Thyroid gland (tissue), 4 donors: ENCODE data around the gene DNAJC1.

Source experiments
- POLR2A ChIP-seq, 2 donors: fragments of 450-650 bp; IDR thresholded peaks; one replicate each; pipeline ENCODE4 v1.6.1; 2017; ENCODE audit warnings: antibody characterized with exemption in 2 of 2, mild to moderate bottlenecking in 2 of 2, moderate library complexity in 1 of 2
- TF ChIP-seq, protein P1 (sequence below), 6 experiments: fragments of 200-600 bp in 3 of 6; fragments of 450-650 bp in 3 of 6; sonication (generic) in 3 of 6; IDR thresholded peaks; one replicate each; pipeline ENCODE4 v1.5.1; 2016 to 2019; ENCODE audit warnings: antibody characterized with exemption in 6 of 6, mild to moderate bottlenecking in 2 of 6, inconsistent platforms in 1 of 6, moderate library complexity in 1 of 6

DNA sequence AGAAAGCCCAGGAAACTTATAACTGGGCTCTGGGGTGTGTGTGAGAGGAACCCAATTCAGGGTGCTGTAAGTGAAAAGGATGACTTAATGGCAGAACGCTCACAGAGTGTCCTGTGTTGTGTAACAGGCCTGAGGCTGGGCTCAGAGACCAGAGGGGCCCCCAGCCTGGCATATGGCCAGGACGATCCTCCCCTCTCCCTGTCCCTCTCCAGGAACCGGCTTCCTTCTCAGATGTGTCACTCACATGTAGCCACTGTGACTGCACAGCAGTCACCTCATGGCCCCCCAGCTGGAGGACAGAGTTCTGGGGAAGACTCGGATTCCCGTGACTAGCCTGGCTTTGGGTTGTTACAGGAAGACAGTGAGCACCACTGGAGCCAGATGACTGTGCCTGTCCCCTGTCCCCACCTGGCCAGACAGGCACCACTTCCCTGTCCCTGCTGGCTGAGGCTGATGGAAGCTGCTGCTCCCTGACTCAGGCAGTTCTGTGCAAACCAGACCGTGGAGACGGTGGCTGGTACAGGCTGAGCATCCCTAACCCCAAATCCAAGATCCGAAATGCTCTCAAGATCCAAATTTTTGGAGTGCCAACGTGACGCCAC, 249.0 kb downstream of the DNAJC1 start:
- TF ChIP-seq, protein P1, sequence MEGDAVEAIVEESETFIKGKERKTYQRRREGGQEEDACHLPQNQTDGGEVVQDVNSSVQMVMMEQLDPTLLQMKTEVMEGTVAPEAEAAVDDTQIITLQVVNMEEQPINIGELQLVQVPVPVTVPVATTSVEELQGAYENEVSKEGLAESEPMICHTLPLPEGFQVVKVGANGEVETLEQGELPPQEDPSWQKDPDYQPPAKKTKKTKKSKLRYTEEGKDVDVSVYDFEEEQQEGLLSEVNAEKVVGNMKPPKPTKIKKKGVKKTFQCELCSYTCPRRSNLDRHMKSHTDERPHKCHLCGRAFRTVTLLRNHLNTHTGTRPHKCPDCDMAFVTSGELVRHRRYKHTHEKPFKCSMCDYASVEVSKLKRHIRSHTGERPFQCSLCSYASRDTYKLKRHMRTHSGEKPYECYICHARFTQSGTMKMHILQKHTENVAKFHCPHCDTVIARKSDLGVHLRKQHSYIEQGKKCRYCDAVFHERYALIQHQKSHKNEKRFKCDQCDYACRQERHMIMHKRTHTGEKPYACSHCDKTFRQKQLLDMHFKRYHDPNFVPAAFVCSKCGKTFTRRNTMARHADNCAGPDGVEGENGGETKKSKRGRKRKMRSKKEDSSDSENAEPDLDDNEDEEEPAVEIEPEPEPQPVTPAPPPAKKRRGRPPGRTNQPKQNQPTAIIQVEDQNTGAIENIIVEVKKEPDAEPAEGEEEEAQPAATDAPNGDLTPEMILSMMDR (IDR thresholded peaks at IDR 0.05), result no peak
- TF ChIP-seq POLR2A (IDR thresholded peaks at IDR 0.05), result no peak
